ENCODE measurements around the gene MCMBP.

DNA sequence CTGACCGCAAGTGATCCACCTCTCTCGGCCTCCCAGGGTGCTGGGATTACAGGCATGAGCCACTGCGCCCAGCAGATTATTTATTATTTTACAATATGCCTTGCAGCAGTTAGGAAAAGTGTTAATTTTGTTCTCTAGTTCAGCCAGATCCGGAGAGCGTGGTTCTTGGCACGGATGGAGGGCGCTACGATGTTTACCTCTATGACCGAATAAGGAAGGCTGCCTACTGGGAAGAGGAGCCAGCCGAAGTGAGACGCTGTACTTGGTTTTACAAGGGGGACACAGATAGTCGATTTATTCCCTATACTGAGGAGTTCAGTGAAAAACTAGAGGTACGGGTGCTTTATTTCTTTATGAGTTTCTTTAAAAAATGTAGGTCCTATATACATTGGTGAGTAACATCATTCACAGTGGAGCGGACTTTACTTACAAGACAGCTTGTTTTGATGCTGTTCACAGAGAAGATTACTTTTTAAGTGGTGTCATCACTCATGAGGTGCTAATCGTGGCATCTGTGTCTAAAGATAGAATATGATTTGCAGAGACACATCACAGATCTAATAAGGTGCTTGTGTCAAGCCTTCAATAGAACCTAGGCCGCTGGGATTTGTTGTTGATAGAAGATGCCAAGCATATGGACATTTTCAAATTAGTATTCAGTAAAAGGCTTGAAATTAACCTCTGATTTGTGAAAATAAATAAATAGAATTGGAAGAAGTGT, 31.5 kb upstream of the MCMBP start:
- TF ChIP-seq EZH2 (IDR thresholded peaks at IDR 0.05; ENCODE audit: insufficient read depth, poor library complexity, severe bottlenecking) (no peak), EZH2phosphoT487 (IDR thresholded peaks at IDR 0.05; ENCODE audit: insufficient read depth, low read depth) (no peak)
